ENCODE measurements around the gene ZNF225.
"Not testable (repeated sequence)": the region's sequence is repeated elsewhere in the genome, so short reads cannot be mapped to it uniquely, and the experiment has no call there.

ZNF225 gene

DNA sequence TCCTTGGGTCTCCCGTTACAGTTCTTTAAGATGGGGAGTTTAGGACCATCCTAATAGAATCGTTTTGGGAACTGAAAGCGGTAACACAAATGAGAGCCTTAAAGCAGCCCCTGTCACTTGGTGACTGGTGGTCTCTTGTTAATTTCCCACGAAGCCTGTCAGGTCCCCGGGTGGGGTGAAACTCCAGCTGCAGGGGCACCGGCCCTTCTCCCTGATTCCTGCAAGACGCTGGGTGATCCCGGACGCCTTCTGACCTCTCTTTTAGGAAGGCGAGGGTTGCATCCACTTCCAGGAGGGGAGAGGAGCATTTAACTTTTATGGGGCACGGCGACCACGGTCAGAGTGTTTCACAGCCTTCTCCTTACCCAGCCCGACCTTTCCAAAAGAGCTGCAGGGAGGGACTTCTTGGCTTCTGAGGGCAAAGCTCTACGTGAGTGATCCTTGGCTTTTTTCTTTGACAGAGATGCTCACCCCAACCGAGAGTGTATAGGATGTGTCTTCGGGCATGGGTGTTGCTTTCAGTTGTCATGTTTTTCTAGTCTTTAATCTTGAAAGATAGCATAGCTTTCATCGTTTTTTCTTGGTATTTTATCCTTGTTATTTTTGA, 688 bp downstream of the ZNF225 start:
- peak overlapping the region; percentile 85 for H3K4me3 ChIP-seq (replicated peaks; ENCODE audit: low read depth, low read length)
- DNase-seq (ENCODE audit: extremely low read depth, low read depth): no peak
- TF ChIP-seq, protein P1, sequence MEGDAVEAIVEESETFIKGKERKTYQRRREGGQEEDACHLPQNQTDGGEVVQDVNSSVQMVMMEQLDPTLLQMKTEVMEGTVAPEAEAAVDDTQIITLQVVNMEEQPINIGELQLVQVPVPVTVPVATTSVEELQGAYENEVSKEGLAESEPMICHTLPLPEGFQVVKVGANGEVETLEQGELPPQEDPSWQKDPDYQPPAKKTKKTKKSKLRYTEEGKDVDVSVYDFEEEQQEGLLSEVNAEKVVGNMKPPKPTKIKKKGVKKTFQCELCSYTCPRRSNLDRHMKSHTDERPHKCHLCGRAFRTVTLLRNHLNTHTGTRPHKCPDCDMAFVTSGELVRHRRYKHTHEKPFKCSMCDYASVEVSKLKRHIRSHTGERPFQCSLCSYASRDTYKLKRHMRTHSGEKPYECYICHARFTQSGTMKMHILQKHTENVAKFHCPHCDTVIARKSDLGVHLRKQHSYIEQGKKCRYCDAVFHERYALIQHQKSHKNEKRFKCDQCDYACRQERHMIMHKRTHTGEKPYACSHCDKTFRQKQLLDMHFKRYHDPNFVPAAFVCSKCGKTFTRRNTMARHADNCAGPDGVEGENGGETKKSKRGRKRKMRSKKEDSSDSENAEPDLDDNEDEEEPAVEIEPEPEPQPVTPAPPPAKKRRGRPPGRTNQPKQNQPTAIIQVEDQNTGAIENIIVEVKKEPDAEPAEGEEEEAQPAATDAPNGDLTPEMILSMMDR (IDR thresholded peaks at IDR 0.05; ENCODE audit: low read depth, low read length, missing control alignments): no peak

DNA sequence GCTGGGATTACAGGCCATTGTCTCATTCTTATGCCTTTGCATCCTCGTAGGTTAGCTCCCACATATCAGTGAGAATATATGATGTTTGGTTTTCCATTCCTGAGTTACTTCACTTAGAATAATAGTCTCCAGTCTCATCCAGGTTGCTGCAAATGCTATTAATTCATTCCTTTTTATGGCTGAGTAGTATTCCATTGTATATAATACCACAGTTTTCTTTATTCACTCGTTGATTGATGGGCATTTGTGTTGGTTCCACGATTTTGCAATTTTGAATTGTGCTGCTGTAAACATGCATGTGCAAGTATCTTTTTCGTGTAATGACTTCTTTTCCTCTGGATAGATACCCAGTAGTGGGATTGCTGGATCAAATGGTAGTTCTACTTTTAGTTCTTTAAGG, 8.0 kb downstream of the ZNF225 start:
- not testable (repeated sequence) for H3K4me3 ChIP-seq (replicated peaks; ENCODE audit: low read depth, low read length); DNase-seq (ENCODE audit: extremely low read depth, low read depth)

DNA sequence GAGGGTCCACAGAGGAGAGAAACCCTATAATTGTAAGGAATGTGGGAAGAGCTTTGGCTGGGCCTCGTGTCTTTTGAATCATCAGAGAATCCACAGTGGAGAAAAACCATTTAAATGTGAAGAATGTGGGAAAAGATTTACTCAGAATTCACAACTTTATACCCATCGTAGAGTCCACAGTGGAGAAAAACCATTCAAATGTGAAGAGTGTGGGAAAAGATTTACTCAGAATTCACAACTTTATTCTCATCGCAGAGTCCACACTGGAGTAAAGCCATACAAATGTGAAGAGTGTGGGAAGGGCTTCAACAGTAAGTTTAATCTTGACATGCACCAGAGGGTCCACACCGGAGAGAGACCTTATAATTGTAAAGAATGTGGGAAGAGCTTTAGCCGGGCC, 18.8 kb downstream of the ZNF225 start:
- no peak for DNase-seq (ENCODE audit: extremely low read depth, low read depth)
- TF ChIP-seq, protein P1 (IDR thresholded peaks at IDR 0.05; ENCODE audit: low read depth, low read length, missing control alignments): no peak
- no peak overlapping the region for H3K4me3 ChIP-seq (replicated peaks; ENCODE audit: low read depth, low read length)

DNA sequence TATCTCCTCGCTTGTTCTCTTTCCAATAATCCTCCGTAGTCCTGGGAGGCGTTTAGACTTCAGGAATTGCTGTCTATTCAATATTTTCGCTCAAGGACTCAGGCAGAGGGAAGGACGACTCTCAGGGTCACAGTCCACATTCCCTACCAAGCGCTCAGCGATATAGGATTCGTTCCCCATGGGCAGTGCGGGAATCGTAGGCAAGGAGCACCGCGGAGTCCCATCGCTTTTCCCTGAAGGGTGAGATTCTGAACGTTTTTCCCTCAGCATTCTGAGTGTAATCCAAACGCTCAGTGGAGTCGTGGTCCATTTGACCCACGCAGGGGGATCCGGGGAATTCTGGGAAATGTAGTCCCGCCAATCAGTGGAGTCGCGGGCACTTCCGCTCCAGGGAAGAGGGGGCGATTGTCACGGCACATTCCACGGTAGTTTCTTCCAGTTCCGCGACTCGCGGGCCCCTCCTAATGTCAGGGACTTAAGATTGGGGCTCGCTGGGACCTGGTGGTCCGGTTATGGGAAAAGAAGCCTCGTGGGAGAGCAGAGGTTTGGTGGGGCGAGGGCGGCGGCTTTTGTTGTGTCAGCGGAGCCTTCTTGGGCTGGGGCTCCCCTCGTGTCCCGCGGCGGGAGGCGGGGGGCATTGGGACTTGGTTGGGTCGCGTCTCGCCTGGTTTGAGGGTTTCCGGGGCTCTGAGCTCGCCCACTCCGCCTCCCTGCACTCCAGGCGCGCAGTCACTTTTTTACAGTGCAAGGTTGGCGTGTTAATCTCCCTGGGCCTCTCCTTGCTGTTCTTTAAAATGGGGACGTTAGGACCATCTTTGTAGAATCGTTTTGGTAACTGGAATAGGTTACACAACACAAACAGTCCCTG, 28.2 kb downstream of the ZNF225 start, which contains the start of gene ZNF234:
TSS of gene ZNF234 (plus strand) at position 364 of the 868 bp plus-strand sequence. CDS start 3,079 bp downstream, outside the sequence.
- DNase-seq (ENCODE audit: extremely low read depth, low read depth): peak; percentile 45
- H3K4me3 ChIP-seq (replicated peaks; ENCODE audit: low read depth, low read length): peak within 1 kb of the TSS; percentile 67
- TF ChIP-seq, protein P1 (IDR thresholded peaks at IDR 0.05; ENCODE audit: low read depth, low read length, missing control alignments): peak; percentile 7

DNA sequence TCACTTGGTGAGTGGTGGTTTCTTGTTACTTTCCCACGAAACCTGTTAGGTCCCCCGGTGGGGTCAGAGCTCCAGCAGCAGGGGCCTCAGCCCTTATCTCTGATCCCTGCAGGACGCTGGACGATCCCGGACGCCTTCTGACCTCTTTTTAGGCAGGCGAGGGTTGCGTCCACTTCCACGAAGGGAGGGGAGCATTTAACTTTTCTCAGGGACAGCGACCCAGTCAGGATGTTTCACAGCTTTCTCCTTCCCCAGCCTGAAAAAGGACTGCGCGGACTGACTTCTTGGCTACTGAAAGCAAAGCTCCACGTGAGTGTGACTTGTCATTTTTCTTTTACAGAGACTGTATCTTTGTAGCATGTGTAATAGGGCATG, 28.8 kb downstream of the ZNF225 start:
- peak overlapping the region; percentile 67 for H3K4me3 ChIP-seq (replicated peaks; ENCODE audit: low read depth, low read length)
- TF ChIP-seq, protein P1 (IDR thresholded peaks at IDR 0.05; ENCODE audit: low read depth, low read length, missing control alignments): no peak
- DNase-seq (ENCODE audit: extremely low read depth, low read depth): no peak

DNA sequence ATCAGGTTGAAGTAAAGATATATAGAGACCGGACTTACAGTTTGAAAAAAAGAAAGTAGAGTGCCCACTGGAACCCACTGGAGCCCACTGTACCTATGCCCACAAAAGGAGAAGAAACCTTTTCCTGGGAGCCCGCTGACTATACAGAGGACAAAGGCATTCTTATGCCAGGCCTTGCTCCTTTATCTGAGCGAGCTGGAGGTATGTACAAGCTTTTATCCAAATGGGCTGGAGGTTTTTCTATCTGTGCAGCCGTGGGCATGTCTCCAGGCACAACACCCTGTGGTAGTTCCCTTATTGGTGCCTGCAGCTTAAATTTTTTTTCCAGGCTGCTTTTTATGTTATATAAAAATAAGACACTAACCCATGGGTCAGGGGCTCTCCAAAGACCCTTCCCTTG, 36.6 kb downstream of the ZNF225 start:
- TF ChIP-seq, protein P1 (IDR thresholded peaks at IDR 0.05; ENCODE audit: low read depth, low read length, missing control alignments): no peak
- DNase-seq (ENCODE audit: extremely low read depth, low read depth): no peak
- no peak overlapping the region for H3K4me3 ChIP-seq (replicated peaks; ENCODE audit: low read depth, low read length)

DNA sequence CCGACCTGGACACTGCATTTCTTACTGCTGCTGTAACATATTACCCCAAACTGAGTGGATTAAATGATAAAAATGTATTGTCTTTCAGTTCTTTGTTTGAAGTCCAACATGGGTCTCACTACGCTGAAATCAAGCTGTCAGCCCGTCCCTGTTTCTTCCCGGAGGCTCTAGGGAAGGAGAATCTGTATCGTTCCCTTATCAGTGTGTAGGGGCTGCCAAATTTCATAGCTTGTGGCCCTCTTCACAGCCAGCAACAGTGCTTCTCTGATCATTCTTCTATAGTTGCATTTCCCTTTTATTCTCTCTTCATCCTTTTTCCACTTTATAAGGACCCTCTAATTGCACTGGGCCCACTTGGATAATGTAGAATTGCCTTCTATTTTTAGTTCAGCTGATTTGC, 38.3 kb downstream of the ZNF225 start:
- no peak for DNase-seq (ENCODE audit: extremely low read depth, low read depth)
- H3K4me3 ChIP-seq (replicated peaks; ENCODE audit: low read depth, low read length): no peak overlapping the region
- TF ChIP-seq, protein P1 (IDR thresholded peaks at IDR 0.05; ENCODE audit: low read depth, low read length, missing control alignments): no peak

All from HFF-Myc (cell line).